Measurements from ENCODE around the gene IRAK1. TPM values are rescaled to one million over a fixed set of nuclear protein-coding genes. Genes with fewer than 3 reads are reported as not detected.

IRAK1 gene
- total and polyA plus RNA-seq, 9 donors = 20.7 to 62.8 (median 53.9) TPM

GRCh38 chrX:153972368-153973126 lies 47.2 kb downstream of the IRAK1 start, which contains the start of gene TMEM187:
TMEM187 (plus strand) TSS chrX:153972754; CDS start chrX:153982063, 9,309 bp downstream.
- 10% methylated on average over 81 of the region's 103 CpGs for WGBS (ENCODE audit: insufficient coverage)
- peak; percentile 95 for DNase-seq
- H3K4me1 ChIP-seq (ENCODE audit: control insufficient read depth, insufficient read depth, low read length) = peaks cover 40% of the 10 kb centered on the region
- H3K4me3 ChIP-seq (ENCODE audit: low read length) = peak within 1 kb of the TSS; percentile 96
- H3K27me3 ChIP-seq (ENCODE audit: control insufficient read depth, insufficient read depth, low read length) = peaks cover 18% of the 10 kb centered on the region
- peaks cover 7% of the 10 kb centered on the region for H3K36me3 ChIP-seq (ENCODE audit: control insufficient read depth, insufficient read depth, low read length)
- H3K9me3 ChIP-seq (replicated peaks; ENCODE audit: control insufficient read depth, low read depth, low read length) = no peaks in the 10 kb centered on the region
- peak within 1 kb of the TSS; percentile 100 for H3K27ac ChIP-seq (ENCODE audit: low read length)

GRCh38 chrX:153971450-153972367 lies 48.0 kb downstream of the IRAK1 start, which contains the start of gene HCFC1:
HCFC1 (minus strand) TSS chrX:153971818; CDS start chrX:153970840, 978 bp downstream.
- H3K36me3 ChIP-seq (ENCODE audit: control insufficient read depth, insufficient read depth, low read length) = peaks cover 11% of the 10 kb centered on the region
- peaks cover 48% of the 10 kb centered on the region for H3K4me1 ChIP-seq (ENCODE audit: control insufficient read depth, insufficient read depth, low read length)
- WGBS (ENCODE audit: insufficient coverage) = 13% methylated on average over 96 of the region's 96 CpGs

GRCh38 chrX:153971124-153971449 lies 48.6 kb downstream of the IRAK1 start:
- Histone ChIP-seq H3K27ac (ENCODE audit: low read length) (peak overlapping the region; percentile 100), H3K36me3 (ENCODE audit: control insufficient read depth, insufficient read depth, low read length) (peaks cover 11% of the 10 kb centered on the region), H3K4me1 (ENCODE audit: control insufficient read depth, insufficient read depth, low read length) (peaks cover 55% of the 10 kb centered on the region), H3K4me3 (ENCODE audit: low read length) (peak overlapping the region; percentile 96), H3K27me3 (ENCODE audit: control insufficient read depth, insufficient read depth, low read length) (peaks cover 24% of the 10 kb centered on the region), H3K9me3 (replicated peaks; ENCODE audit: control insufficient read depth, low read depth, low read length) (no peaks in the 10 kb centered on the region)
- 18% methylated on average over 32 of the region's 34 CpGs for WGBS (ENCODE audit: insufficient coverage)
- peak; percentile 96 for DNase-seq

More at GRCh38 chrX:153971450-153972367, 48.0 kb downstream of the IRAK1 start, which contains the start of gene HCFC1:
- H3K27me3 ChIP-seq (ENCODE audit: control insufficient read depth, insufficient read depth, low read length) = peaks cover 23% of the 10 kb centered on the region
- H3K4me3 ChIP-seq (ENCODE audit: low read length) = peak within 1 kb of the TSS; percentile 96
- peak; percentile 98 for DNase-seq
- H3K9me3 ChIP-seq (replicated peaks; ENCODE audit: control insufficient read depth, low read depth, low read length) = no peaks in the 10 kb centered on the region
- peak within 1 kb of the TSS; percentile 100 for H3K27ac ChIP-seq (ENCODE audit: low read length)

GRCh38 chrX:153970357-153971123 lies 49.2 kb downstream of the IRAK1 start:
- 16% methylated on average over 37 of the region's 49 CpGs for WGBS (ENCODE audit: insufficient coverage)
- peaks cover 26% of the 10 kb centered on the region for H3K27me3 ChIP-seq (ENCODE audit: control insufficient read depth, insufficient read depth, low read length)
- H3K4me1 ChIP-seq (ENCODE audit: control insufficient read depth, insufficient read depth, low read length) = peaks cover 60% of the 10 kb centered on the region
- H3K9me3 ChIP-seq (replicated peaks; ENCODE audit: control insufficient read depth, low read depth, low read length) = no peaks in the 10 kb centered on the region
- H3K4me3 ChIP-seq (ENCODE audit: low read length) = peak overlapping the region; percentile 96
- peaks cover 11% of the 10 kb centered on the region for H3K36me3 ChIP-seq (ENCODE audit: control insufficient read depth, insufficient read depth, low read length)
- H3K27ac ChIP-seq (ENCODE audit: low read length) = peak overlapping the region; percentile 100
- DNase-seq = peak; percentile 91

- H3K9me3 ChIP-seq (replicated peaks; ENCODE audit: control insufficient read depth, low read depth, low read length) = no peaks in the 10 kb centered on the region
- H3K36me3 ChIP-seq (ENCODE audit: control insufficient read depth, insufficient read depth, low read length) = peaks cover 13% of the 10 kb centered on the region
- 20% methylated on average over 1 of the region's 26 CpGs for WGBS (ENCODE audit: insufficient coverage)
- DNase-seq = peak; percentile 77
- peaks cover 30% of the 10 kb centered on the region for H3K27me3 ChIP-seq (ENCODE audit: control insufficient read depth, insufficient read depth, low read length)
- peaks cover 63% of the 10 kb centered on the region for H3K4me1 ChIP-seq (ENCODE audit: control insufficient read depth, insufficient read depth, low read length)
- peak overlapping the region; percentile 84 for H3K27ac ChIP-seq (ENCODE audit: low read length)
- H3K4me3 ChIP-seq (ENCODE audit: low read length) = peak overlapping the region; percentile 96
These were observed 49.8 kb downstream of the IRAK1 start for GRCh38 chrX:153969904-153970356.

- DNase-seq = peak; percentile 33
- WGBS (ENCODE audit: insufficient coverage) = 41% methylated on average over 19 of the region's 25 CpGs
- H3K4me1 ChIP-seq (ENCODE audit: control insufficient read depth, insufficient read depth, low read length) = peaks cover 59% of the 10 kb centered on the region
- peak overlapping the region; percentile 84 for H3K27ac ChIP-seq (ENCODE audit: low read length)
- peak overlapping the region; percentile 96 for H3K4me3 ChIP-seq (ENCODE audit: low read length)
- no peaks in the 10 kb centered on the region for H3K9me3 ChIP-seq (replicated peaks; ENCODE audit: control insufficient read depth, low read depth, low read length)
- H3K27me3 ChIP-seq (ENCODE audit: control insufficient read depth, insufficient read depth, low read length) = peaks cover 29% of the 10 kb centered on the region
- H3K36me3 ChIP-seq (ENCODE audit: control insufficient read depth, insufficient read depth, low read length) = peaks cover 18% of the 10 kb centered on the region
These were observed 50.4 kb downstream of the IRAK1 start for GRCh38 chrX:153969125-153969903.

GRCh38 chrX:153968754-153969124 lies 51.0 kb downstream of the IRAK1 start:
- Histone ChIP-seq H3K27me3 (ENCODE audit: control insufficient read depth, insufficient read depth, low read length) (peaks cover 27% of the 10 kb centered on the region), H3K27ac (ENCODE audit: low read length) (peak overlapping the region; percentile 84), H3K4me1 (ENCODE audit: control insufficient read depth, insufficient read depth, low read length) (peaks cover 53% of the 10 kb centered on the region), H3K4me3 (ENCODE audit: low read length) (peak overlapping the region; percentile 96), H3K36me3 (ENCODE audit: control insufficient read depth, insufficient read depth, low read length) (peaks cover 24% of the 10 kb centered on the region), H3K9me3 (replicated peaks; ENCODE audit: control insufficient read depth, low read depth, low read length) (no peaks in the 10 kb centered on the region)
- WGBS (ENCODE audit: insufficient coverage) = 53% methylated on average over 7 of the region's 12 CpGs
- DNase-seq = peak; percentile 63

GRCh38 chrX:153968255-153968654 lies 51.4 kb downstream of the IRAK1 start:
- H3K9me3 ChIP-seq (replicated peaks; ENCODE audit: control insufficient read depth, low read depth, low read length) = no peaks in the 10 kb centered on the region
- H3K4me1 ChIP-seq (ENCODE audit: control insufficient read depth, insufficient read depth, low read length) = peaks cover 48% of the 10 kb centered on the region
- peaks cover 29% of the 10 kb centered on the region for H3K36me3 ChIP-seq (ENCODE audit: control insufficient read depth, insufficient read depth, low read length)
- WGBS (ENCODE audit: insufficient coverage) = 77% methylated on average over 4 of the region's 9 CpGs
- H3K4me3 ChIP-seq (ENCODE audit: low read length) = peak overlapping the region; percentile 3
- H3K27me3 ChIP-seq (ENCODE audit: control insufficient read depth, insufficient read depth, low read length) = peaks cover 27% of the 10 kb centered on the region
- no peak for DNase-seq
- peak overlapping the region; percentile 73 for H3K27ac ChIP-seq (ENCODE audit: low read length)

Data from muscle of leg (tissue), 11 donors.